ENCODE measurements around the gene NEK8.
"Not testable (repeated sequence)": the region's sequence is repeated elsewhere in the genome, so short reads cannot be mapped to it uniquely, and the experiment has no call there.

Gene NEK8

DNA sequence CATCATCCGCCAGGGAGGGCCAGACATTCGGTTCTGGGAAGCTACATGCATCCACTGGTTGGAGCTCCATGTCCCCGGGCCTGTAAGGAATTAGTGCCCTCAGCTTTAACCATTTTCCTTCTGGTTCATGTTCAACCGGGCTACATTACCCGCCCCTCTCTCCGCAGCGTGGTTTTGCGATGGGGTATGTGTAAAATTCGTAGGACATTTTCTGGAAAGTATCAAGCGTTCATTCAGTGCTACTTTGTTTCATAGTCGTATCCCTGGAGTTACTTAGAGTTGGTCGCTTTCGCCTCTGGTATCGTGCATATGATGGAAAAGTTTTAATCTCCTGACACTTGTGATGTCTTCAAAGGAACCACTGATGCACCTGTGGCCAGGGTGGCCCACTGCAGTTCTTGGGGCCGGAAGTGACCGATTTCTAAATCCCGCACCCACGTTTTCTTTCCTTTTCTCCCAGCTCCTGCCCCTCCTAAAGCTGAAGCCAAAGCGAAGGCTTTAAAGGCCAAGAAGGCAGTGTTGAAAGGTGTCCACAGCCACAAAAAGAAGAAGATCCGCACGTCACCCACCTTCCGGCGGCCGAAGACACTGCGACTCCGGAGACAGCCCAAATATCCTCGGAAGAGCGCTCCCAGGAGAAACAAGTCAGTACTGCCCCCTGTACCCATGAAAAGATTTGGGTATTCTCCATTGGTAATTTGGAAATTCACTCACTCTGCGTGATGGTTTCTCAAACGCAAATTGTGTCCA lies 8.2 kb upstream of the NEK8 start:
- no peak for ATAC-seq
- TF ChIP-seq ESRRG (CRISPR knock-in tag; IDR thresholded peaks at IDR 0.05): no peak
- TF ChIP-seq ARNTL (CRISPR knock-in tag; IDR thresholded peaks at IDR 0.05; ENCODE audit: borderline replicate concordance, low read depth): no peak
- TF ChIP-seq ZFP30 (CRISPR knock-in tag; IDR thresholded peaks at IDR 0.05): no peak
- TF ChIP-seq CREB5 (CRISPR knock-in tag; IDR thresholded peaks at IDR 0.05; ENCODE audit: low read depth): no peak
- TF ChIP-seq CSDC2 (CRISPR knock-in tag; IDR thresholded peaks at IDR 0.05): no peak
- TF ChIP-seq PATZ1 (CRISPR knock-in tag; IDR thresholded peaks at IDR 0.05; ENCODE audit: borderline replicate concordance): no peak
- TF ChIP-seq SNAI2 (CRISPR knock-in tag; IDR thresholded peaks at IDR 0.05): no peak
- no peak for TF ChIP-seq CSRNP3 (CRISPR knock-in tag; IDR thresholded peaks at IDR 0.05)
- no peak for TF ChIP-seq TSHZ2 (CRISPR knock-in tag; IDR thresholded peaks at IDR 0.05)
- TF ChIP-seq TCF4 (CRISPR knock-in tag; IDR thresholded peaks at IDR 0.05; ENCODE audit: borderline replicate concordance): no peak
- no peak for TF ChIP-seq ZC3H10 (CRISPR knock-in tag; IDR thresholded peaks at IDR 0.05)
- no peak for TF ChIP-seq ZFP3 (CRISPR knock-in tag; IDR thresholded peaks at IDR 0.05)

DNA sequence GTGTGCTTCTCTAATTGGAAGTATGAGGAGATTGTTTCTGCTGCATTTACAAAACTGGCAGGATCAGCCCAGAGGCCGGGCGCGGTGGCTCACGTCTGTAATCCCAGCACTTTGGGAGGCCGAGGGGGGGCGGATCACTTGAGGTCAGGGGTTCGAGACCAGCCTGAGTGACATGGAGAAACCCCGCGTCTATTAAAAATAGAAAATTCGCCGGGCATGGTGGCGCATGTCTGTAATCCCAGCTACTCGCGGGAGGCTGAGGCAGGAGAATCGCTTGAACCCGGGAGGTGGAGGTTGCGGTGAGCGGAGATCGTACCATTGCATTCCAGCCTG lies 7.6 kb upstream of the NEK8 start:
- ATAC-seq: not testable (repeated sequence)

- ATAC-seq: no peak
- no peak for TF ChIP-seq SNAI2 (CRISPR knock-in tag; IDR thresholded peaks at IDR 0.05)
- TF ChIP-seq ARNTL (CRISPR knock-in tag; IDR thresholded peaks at IDR 0.05; ENCODE audit: borderline replicate concordance, low read depth): no peak
- no peak for TF ChIP-seq TCF4 (CRISPR knock-in tag; IDR thresholded peaks at IDR 0.05; ENCODE audit: borderline replicate concordance)
- TF ChIP-seq OSR1 (CRISPR knock-in tag; IDR thresholded peaks at IDR 0.05): no peak
- TF ChIP-seq TSHZ2 (CRISPR knock-in tag; IDR thresholded peaks at IDR 0.05): no peak
- no peak for TF ChIP-seq ISL1 (CRISPR knock-in tag; IDR thresholded peaks at IDR 0.05)
- no peak for TF ChIP-seq ZFP30 (CRISPR knock-in tag; IDR thresholded peaks at IDR 0.05)
- TF ChIP-seq ZFP3 (CRISPR knock-in tag; IDR thresholded peaks at IDR 0.05): no peak
- no peak for TF ChIP-seq CSDC2 (CRISPR knock-in tag; IDR thresholded peaks at IDR 0.05)
- TF ChIP-seq CSRNP3 (CRISPR knock-in tag; IDR thresholded peaks at IDR 0.05): no peak
- no peak for TF ChIP-seq CREB5 (CRISPR knock-in tag; IDR thresholded peaks at IDR 0.05; ENCODE audit: low read depth)
- TF ChIP-seq POU6F1 (CRISPR knock-in tag; IDR thresholded peaks at IDR 0.05; ENCODE audit: borderline replicate concordance, low read depth): no peak
- TF ChIP-seq PATZ1 (CRISPR knock-in tag; IDR thresholded peaks at IDR 0.05; ENCODE audit: borderline replicate concordance): no peak
- TF ChIP-seq BACH2 (CRISPR knock-in tag; IDR thresholded peaks at IDR 0.05; ENCODE audit: borderline replicate concordance): no peak
Observed at GRCh38 chr17:28722417-28723158, 6.0 kb upstream of the NEK8 start.
